ENCODE results near the gene BPIFA2. TPM values are rescaled to one million over a fixed set of nuclear protein-coding genes. Genes with fewer than 3 reads are reported as not detected.

Gene BPIFA2
- polyA plus RNA-seq, 1 donor (not counting 4 experiments of a cell fraction or from before 2014, with no cell fraction given) = not detected

GRCh38 chr20:33131949-33132473 lies 35.9 kb upstream of the BPIFA2 start:
- H3K36me3 ChIP-seq (ENCODE audit: control insufficient read depth in 2 of 2, extremely low read depth in 1 of 2, insufficient read depth in 2 of 2, low read length in 2 of 2) = no peaks in the 10 kb centered on the region
- TF ChIP-seq CTCF (optimal IDR thresholded peaks at IDR 0.05 in 1 of 3, IDR thresholded peaks at IDR 0.05 in 1 of 3, conservative IDR thresholded peaks at IDR 0.05 in 1 of 3; ENCODE audit: extremely low read depth in 1 of 3, insufficient read depth in 2 of 3, low read length in 3 of 3) (no peak), EZH2 (IDR thresholded peaks at IDR 0.05; ENCODE audit: low read length) (no peak)
- no peaks in the 10 kb centered on the region for H3K4me1 ChIP-seq (ENCODE audit: control insufficient read depth, extremely low read depth, insufficient read depth, low read length)
- no peak overlapping the region for H2AFZ ChIP-seq (ENCODE audit: control insufficient read depth, low read length)
- FAIRE-seq (no peak), DNase-seq (ENCODE audit: low read depth, low spot score) (no peak)
- H3K4me2 ChIP-seq (ENCODE audit: control insufficient read depth, extremely low read depth, insufficient read depth, low read depth, low read length) = no peak overlapping the region
- no peaks in the 10 kb centered on the region for H3K9me3 ChIP-seq (ENCODE audit: control insufficient read depth, low read depth, low read length)
- H3K9ac ChIP-seq (ENCODE audit: control insufficient read depth, extremely low read depth, insufficient read depth, low read length) = no peak overlapping the region
- H3K9me1 ChIP-seq (ENCODE audit: control insufficient read depth, extremely low read depth, insufficient read depth, low read length) = no peaks in the 10 kb centered on the region
- H3K27me3 ChIP-seq (ENCODE audit: control insufficient read depth, extremely low read depth, insufficient read depth, low read length) = no peaks in the 10 kb centered on the region
- no peak overlapping the region for H3K27ac ChIP-seq (ENCODE audit: control insufficient read depth, insufficient read depth, low read length)
- H3K79me2 ChIP-seq (ENCODE audit: control insufficient read depth, insufficient read depth, low read length) = no peaks in the 10 kb centered on the region
- no peaks in the 10 kb centered on the region for H4K20me1 ChIP-seq (ENCODE audit: control insufficient read depth, extremely low read depth, insufficient read depth, low read length)
- no peak overlapping the region for H3K4me3 ChIP-seq (ENCODE audit: control insufficient read depth in 2 of 3, extremely low read depth in 1 of 3, insufficient read depth in 2 of 3, low read depth in 1 of 3, low read length in 3 of 3)
- dilution Hi-C loops (cut with MboI; ENCODE audit: extremely low pct_ligation_motif_present, low sequenced_read_pairs) = no loop called here

- Histone ChIP-seq H3K9me3 (ENCODE audit: control insufficient read depth, low read depth, low read length) (no peaks in the 10 kb centered on the region), H3K9ac (ENCODE audit: control insufficient read depth, extremely low read depth, insufficient read depth, low read length) (no peak overlapping the region), H3K4me3 (ENCODE audit: control insufficient read depth in 2 of 3, extremely low read depth in 1 of 3, insufficient read depth in 2 of 3, low read depth in 1 of 3, low read length in 3 of 3) (no peak overlapping the region), H3K9me1 (ENCODE audit: control insufficient read depth, extremely low read depth, insufficient read depth, low read length) (no peaks in the 10 kb centered on the region), H4K20me1 (ENCODE audit: control insufficient read depth, extremely low read depth, insufficient read depth, low read length) (no peaks in the 10 kb centered on the region), H3K4me2 (ENCODE audit: control insufficient read depth, extremely low read depth, insufficient read depth, low read depth, low read length) (no peak overlapping the region), H3K27ac (ENCODE audit: control insufficient read depth, insufficient read depth, low read length) (no peak overlapping the region), H3K4me1 (ENCODE audit: control insufficient read depth, extremely low read depth, insufficient read depth, low read length) (no peaks in the 10 kb centered on the region), H3K27me3 (ENCODE audit: control insufficient read depth, extremely low read depth, insufficient read depth, low read length) (no peaks in the 10 kb centered on the region), H2AFZ (ENCODE audit: control insufficient read depth, low read length) (no peak overlapping the region), H3K79me2 (ENCODE audit: control insufficient read depth, insufficient read depth, low read length) (no peaks in the 10 kb centered on the region), H3K36me3 (ENCODE audit: control insufficient read depth in 2 of 2, extremely low read depth in 1 of 2, insufficient read depth in 2 of 2, low read length in 2 of 2) (no peaks in the 10 kb centered on the region)
- no peak for DNase-seq (ENCODE audit: low read depth, low spot score)
- TF ChIP-seq CTCF (optimal IDR thresholded peaks at IDR 0.05 in 1 of 3, IDR thresholded peaks at IDR 0.05 in 1 of 3, conservative IDR thresholded peaks at IDR 0.05 in 1 of 3; ENCODE audit: extremely low read depth in 1 of 3, insufficient read depth in 2 of 3, low read length in 3 of 3) (no peak), EZH2 (IDR thresholded peaks at IDR 0.05; ENCODE audit: low read length) (no peak)
- dilution Hi-C loops (cut with MboI; ENCODE audit: extremely low pct_ligation_motif_present, low sequenced_read_pairs) = no loop called here
- FAIRE-seq = no peak
Measured at GRCh38 chr20:33132513-33133372, 35.2 kb upstream of the BPIFA2 start.
